HEK293 (cell line): ENCODE measurements around the gene LAMTOR3.

ENCODE experiments used
- CTCF ChIA-PET: fragments of 350-600 bp; formaldehyde crosslinking; extraction: SDS; loops from one replicate; lab custom pipeline; 2021; ENCODE audit warnings: antibody characterized with exemption; lab: Yijun Ruan, JAX
- POLR2A ChIA-PET: fragments of 300-600 bp; formaldehyde crosslinking; extraction: SDS; loops from one replicate; lab custom pipeline; 2020; ENCODE audit warnings: antibody characterized with exemption, inconsistent platforms; lab: Yijun Ruan, JAX
- H3K27ac ChIP-seq: fragments of 200-500 bp; sonication (Bioruptor generic); 2 replicates; pipeline ENCODE4 v1.5.1; 2014; ENCODE audit warnings: low read depth, low read length, control low read depth, inconsistent platforms; ENCODE audit errors: extremely low read depth
- H3K36me3 ChIP-seq, 2 experiments: fragments of 200-500 bp in 1 of 2; sonication (Bioruptor generic) in 1 of 2; 1 replicate in 1 of 2; 2 replicates in 1 of 2; pipeline ENCODE4 v1.5.1; 2014 to 2017; ENCODE audit warnings: inconsistent platforms in 2 of 2, low read length in 2 of 2; ENCODE audit not compliant: control insufficient read depth in 2 of 2, insufficient read depth in 1 of 2
- H3K4me1 ChIP-seq: fragments of 200-500 bp; sonication (Bioruptor generic); 2 replicates; pipeline ENCODE4 v1.5.1; 2014; ENCODE audit warnings: mild to moderate bottlenecking, low read length, inconsistent platforms; ENCODE audit not compliant: control insufficient read depth, insufficient read depth
- H3K4me3 ChIP-seq: 2 replicates; pipeline ENCODE4 v1.5.1; 2011; ENCODE audit warnings: low read depth, mild to moderate bottlenecking, control low read depth, low read length, moderate library complexity
- H3K9me3 ChIP-seq: fragments of 200-500 bp; sonication (Bioruptor generic); 2 replicates; pipeline ENCODE4 v1.5.1; 2014; ENCODE audit warnings: low read depth, low read length, inconsistent platforms; ENCODE audit not compliant: control insufficient read depth, insufficient read depth
- FEZF1 ChIP-seq: fragments of 450-650 bp; formaldehyde crosslinking; IDR thresholded peaks from 2 replicates; pipeline ENCODE4 v1.5.1; 2016; ENCODE audit warnings: missing biosample characterization, missing genetic modification characterization
- GLIS1 ChIP-seq: fragments of 450-650 bp; formaldehyde crosslinking; IDR thresholded peaks from 2 replicates; pipeline ENCODE4 v1.5.1; 2016; ENCODE audit warnings: missing biosample characterization, missing genetic modification characterization
- HOXC10 ChIP-seq: sonication (generic); formaldehyde crosslinking; IDR thresholded peaks from 2 replicates; pipeline ENCODE4 v1.8.1; 2023; ENCODE audit warnings: mild to moderate bottlenecking, missing genetic modification reagents
- IKZF3 ChIP-seq: fragments of 450-650 bp; IDR thresholded peaks from 2 replicates; pipeline ENCODE4 v1.5.0; 2018; ENCODE audit warnings: missing biosample characterization, mild to moderate bottlenecking, missing genetic modification characterization, moderate library complexity
- PRDM1 ChIP-seq: fragments of 450-650 bp; formaldehyde crosslinking; IDR thresholded peaks from 2 replicates; pipeline ENCODE4; 2016; ENCODE audit warnings: missing biosample characterization, missing genetic modification characterization
- REPIN1 ChIP-seq: fragments of 450-650 bp; formaldehyde crosslinking; IDR thresholded peaks from 2 replicates; pipeline ENCODE4 v1.5.1; 2017; ENCODE audit warnings: missing biosample characterization, missing genetic modification characterization, low read depth
- SCRT2 ChIP-seq: fragments of 450-650 bp; formaldehyde crosslinking; IDR thresholded peaks from 2 replicates; pipeline ENCODE4 v1.5.1; 2016; ENCODE audit warnings: missing biosample characterization, missing genetic modification characterization
- SETDB1 ChIP-seq: IDR thresholded peaks from one replicate; pipeline ENCODE4 v1.6.1; 2017; ENCODE audit warnings: mild to moderate bottlenecking, low read length, moderate library complexity, mixed read lengths; ENCODE audit not compliant: insufficient read length
- TRIM28 ChIP-seq: IDR thresholded peaks from 2 replicates; pipeline ENCODE4 v1.6.1; 2011; ENCODE audit warnings: low read length, control low read depth, borderline replicate concordance
- ZBTB48 ChIP-seq: fragments of 450-650 bp; formaldehyde crosslinking; IDR thresholded peaks from 2 replicates; pipeline ENCODE4 v1.5.1; 2016; ENCODE audit warnings: missing biosample characterization, missing genetic modification characterization
- ZFP37 ChIP-seq: fragments of 450-650 bp; formaldehyde crosslinking; IDR thresholded peaks from 2 replicates; pipeline ENCODE4 v1.5.1; 2016; ENCODE audit warnings: missing biosample characterization, missing genetic modification characterization
- ZNF155 ChIP-seq: fragments of 450-650 bp; formaldehyde crosslinking; IDR thresholded peaks from 2 replicates; pipeline ENCODE4 v1.5.1; 2016; ENCODE audit warnings: missing biosample characterization, missing genetic modification characterization
- ZNF211 ChIP-seq: fragments of 450-650 bp; formaldehyde crosslinking; IDR thresholded peaks from 2 replicates; pipeline ENCODE4 v1.5.1; 2016; ENCODE audit warnings: low read depth, missing biosample characterization, missing genetic modification characterization
- ZNF221 ChIP-seq: fragments of 450-650 bp; formaldehyde crosslinking; IDR thresholded peaks from 2 replicates; pipeline ENCODE4 v1.5.1; 2017; ENCODE audit warnings: missing biosample characterization, missing genetic modification characterization, borderline replicate concordance
- ZNF24 ChIP-seq: fragments of 450-650 bp; formaldehyde crosslinking; IDR thresholded peaks from 2 replicates; pipeline ENCODE4 v1.5.1; 2016; ENCODE audit warnings: missing biosample characterization, missing genetic modification characterization
- ZNF350 ChIP-seq: fragments of 450-650 bp; formaldehyde crosslinking; IDR thresholded peaks from 2 replicates; pipeline ENCODE4 v1.5.0; 2017; ENCODE audit warnings: missing biosample characterization, mild to moderate bottlenecking, missing genetic modification characterization
- ZNF394 ChIP-seq: fragments of 450-650 bp; formaldehyde crosslinking; IDR thresholded peaks from 2 replicates; pipeline ENCODE4 v1.5.1; 2016; ENCODE audit warnings: missing biosample characterization, missing genetic modification characterization, mild to moderate bottlenecking, moderate library complexity, borderline replicate concordance
- ZNF416 ChIP-seq: fragments of 450-650 bp; formaldehyde crosslinking; IDR thresholded peaks from 2 replicates; pipeline ENCODE4 v1.5.1; 2016; ENCODE audit warnings: missing biosample characterization, missing genetic modification characterization
- ZNF426 ChIP-seq: fragments of 450-650 bp; formaldehyde crosslinking; IDR thresholded peaks from 2 replicates; pipeline ENCODE4 v1.5.1; 2017; ENCODE audit warnings: missing biosample characterization, missing genetic modification characterization, mild to moderate bottlenecking, inconsistent platforms, moderate library complexity
- ZNF555 ChIP-seq: fragments of 450-650 bp; formaldehyde crosslinking; conservative IDR thresholded peaks from 2 replicates; pipeline ENCODE4 v1.5.1; 2017; ENCODE audit warnings: missing biosample characterization, mild to moderate bottlenecking, missing genetic modification characterization, inconsistent platforms
- ZNF580 ChIP-seq: fragments of 450-650 bp; formaldehyde crosslinking; IDR thresholded peaks from 2 replicates; pipeline ENCODE4 v1.5.1; 2016; ENCODE audit warnings: missing biosample characterization, missing genetic modification characterization
- ZNF585B ChIP-seq: fragments of 450-650 bp; formaldehyde crosslinking; IDR thresholded peaks from 2 replicates; pipeline ENCODE4 v1.5.1; 2016; ENCODE audit warnings: missing biosample characterization, missing genetic modification characterization
- ZNF610 ChIP-seq: fragments of 450-650 bp; formaldehyde crosslinking; IDR thresholded peaks from 2 replicates; pipeline ENCODE4 v1.5.1; 2016; ENCODE audit warnings: missing biosample characterization, missing genetic modification characterization, borderline replicate concordance
- ZNF777 ChIP-seq: fragments of 450-650 bp; formaldehyde crosslinking; IDR thresholded peaks from 2 replicates; pipeline ENCODE4 v1.5.1; 2017; ENCODE audit warnings: missing biosample characterization, missing genetic modification characterization, borderline replicate concordance
- ZSCAN30 ChIP-seq: fragments of 450-650 bp; IDR thresholded peaks from 2 replicates; pipeline ENCODE4 v1.5.1; 2018; ENCODE audit warnings: missing biosample characterization, mild to moderate bottlenecking, missing genetic modification characterization, moderate library complexity
- TF ChIP-seq, protein P1 (sequence below): IDR thresholded peaks from 2 replicates; pipeline ENCODE4 v1.6.1; 2011; ENCODE audit warnings: mild to moderate bottlenecking, low read depth, low read length, borderline replicate concordance
- TF ChIP-seq, protein P2 (sequence below): fragments of 450-650 bp; formaldehyde crosslinking; IDR thresholded peaks from 2 replicates; pipeline ENCODE4 v1.5.1; 2016; ENCODE audit warnings: missing biosample characterization, missing genetic modification characterization
- TF ChIP-seq, protein P3 (sequence below): fragments of 450-650 bp; formaldehyde crosslinking; IDR thresholded peaks from 2 replicates; pipeline ENCODE4 v1.5.1; 2016; ENCODE audit warnings: missing biosample characterization, missing genetic modification characterization
- TF ChIP-seq, protein P4 (sequence below): fragments of 450-650 bp; formaldehyde crosslinking; IDR thresholded peaks from 2 replicates; pipeline ENCODE4 v1.5.1; 2016; ENCODE audit warnings: missing biosample characterization, missing genetic modification characterization

Gene LAMTOR3

DNA sequence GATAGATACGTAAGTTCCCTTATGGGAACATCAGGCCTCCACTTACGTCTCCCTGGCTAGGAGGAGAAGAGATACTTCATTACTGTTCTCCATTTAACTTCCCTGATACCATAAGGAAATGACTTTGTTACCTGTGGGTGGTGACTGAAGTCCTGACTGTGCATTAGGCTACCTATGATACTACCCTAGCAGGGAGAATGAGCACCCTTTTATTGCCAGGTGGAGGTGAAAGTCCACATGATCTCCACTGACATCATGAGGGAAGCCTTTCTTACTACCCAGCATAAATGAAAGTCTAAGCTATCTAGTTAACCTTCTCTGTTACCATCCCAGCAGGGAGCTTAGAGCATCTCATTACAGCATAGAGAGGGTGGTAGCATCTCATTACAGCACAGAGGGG, 24.4 kb upstream of the LAMTOR3 start:
- Histone ChIP-seq H3K36me3 (peaks cover 0 to 45% of the 10 kb centered on the region in 2 experiments; a peak in 1 of 3 replicates), H3K4me1 (no peaks in the 10 kb centered on the region), H3K9me3 (no peaks in the 10 kb centered on the region), H3K4me3 (no peak overlapping the region), H3K27ac (no peak overlapping the region)
- TF ChIP-seq ZFP37 (tag by site-specific recombination) (no peak), ZSCAN30 (tag by site-specific recombination) (no peak), ZNF211 (tag by site-specific recombination) (no peak), TRIM28 (no peak), ZNF221 (no peak), ZNF610 (tag by site-specific recombination) (no peak), REPIN1 (tag by site-specific recombination) (no peak), ZNF777 (no peak), ZNF350 (tag by site-specific recombination) (no peak), PRDM1 (no peak), ZNF394 (tag by site-specific recombination) (no peak), ZNF580 (tag by site-specific recombination) (no peak)
- TF ChIP-seq, protein P1, sequence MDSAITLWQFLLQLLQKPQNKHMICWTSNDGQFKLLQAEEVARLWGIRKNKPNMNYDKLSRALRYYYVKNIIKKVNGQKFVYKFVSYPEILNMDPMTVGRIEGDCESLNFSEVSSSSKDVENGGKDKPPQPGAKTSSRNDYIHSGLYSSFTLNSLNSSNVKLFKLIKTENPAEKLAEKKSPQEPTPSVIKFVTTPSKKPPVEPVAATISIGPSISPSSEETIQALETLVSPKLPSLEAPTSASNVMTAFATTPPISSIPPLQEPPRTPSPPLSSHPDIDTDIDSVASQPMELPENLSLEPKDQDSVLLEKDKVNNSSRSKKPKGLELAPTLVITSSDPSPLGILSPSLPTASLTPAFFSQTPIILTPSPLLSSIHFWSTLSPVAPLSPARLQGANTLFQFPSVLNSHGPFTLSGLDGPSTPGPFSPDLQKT: no peak
- TF ChIP-seq, protein P2, sequence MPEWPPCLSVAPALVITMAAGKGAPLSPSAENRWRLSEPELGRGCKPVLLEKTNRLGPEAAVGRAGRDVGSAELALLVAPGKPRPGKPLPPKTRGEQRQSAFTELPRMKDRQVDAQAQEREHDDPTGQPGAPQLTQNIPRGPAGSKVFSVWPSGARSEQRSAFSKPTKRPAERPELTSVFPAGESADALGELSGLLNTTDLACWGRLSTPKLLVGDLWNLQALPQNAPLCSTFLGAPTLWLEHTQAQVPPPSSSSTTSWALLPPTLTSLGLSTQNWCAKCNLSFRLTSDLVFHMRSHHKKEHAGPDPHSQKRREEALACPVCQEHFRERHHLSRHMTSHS (tag by site-specific recombination): no peak
- TF ChIP-seq, protein P3, sequence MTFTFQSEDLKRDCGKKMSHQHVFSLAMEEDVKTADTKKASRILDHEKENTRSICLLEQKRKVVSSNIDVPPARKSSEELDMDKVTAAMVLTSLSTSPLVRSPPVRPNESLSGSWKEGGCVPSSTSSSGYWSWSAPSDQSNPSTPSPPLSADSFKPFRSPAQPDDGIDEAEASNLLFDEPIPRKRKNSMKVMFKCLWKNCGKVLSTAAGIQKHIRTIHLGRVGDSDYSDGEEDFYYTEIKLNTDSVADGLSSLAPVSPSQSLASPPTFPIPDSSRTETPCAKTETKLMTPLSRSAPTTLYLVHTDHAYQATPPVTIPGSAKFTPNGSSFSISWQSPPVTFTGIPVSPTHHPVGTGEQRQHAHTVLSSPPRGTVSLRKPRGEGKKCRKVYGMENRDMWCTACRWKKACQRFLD (tag by site-specific recombination): no peak
- ChIA-PET CTCF (no interaction called here), POLR2A (no interaction called here)

DNA sequence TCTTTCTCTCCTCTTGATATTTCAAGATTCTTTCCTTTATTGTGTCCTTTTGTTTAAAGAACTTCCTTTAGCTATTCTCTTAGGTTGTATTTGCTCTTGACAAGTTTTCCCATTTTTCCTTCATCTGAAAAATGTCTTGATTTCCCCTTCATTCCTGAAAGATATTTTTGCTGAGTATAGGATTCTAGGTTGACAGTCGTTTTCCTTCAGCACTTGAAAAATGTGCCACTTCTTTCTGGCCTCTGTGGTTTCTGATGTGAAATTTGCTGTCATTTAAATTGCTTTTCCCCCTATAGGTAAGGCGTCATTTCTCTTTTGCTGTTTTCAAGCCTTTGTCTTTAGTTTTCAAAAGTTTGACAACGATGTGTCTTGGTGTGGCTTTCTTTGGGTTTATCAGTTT, 23.3 kb upstream of the LAMTOR3 start:
- Histone ChIP-seq H3K4me3 (no peak overlapping the region), H3K4me1 (no peaks in the 10 kb centered on the region), H3K27ac (no peak overlapping the region), H3K36me3 (peaks cover 0 to 41% of the 10 kb centered on the region in 2 experiments; a peak in 1 of 3 replicates), H3K9me3 (no peaks in the 10 kb centered on the region)
- TF ChIP-seq FEZF1 (tag by site-specific recombination): no peak
- peak; percentile 70 for TF ChIP-seq SETDB1
- no peak for TF ChIP-seq ZNF416 (tag by site-specific recombination)
- no peak for TF ChIP-seq ZNF24 (tag by site-specific recombination)
- ChIA-PET POLR2A (no interaction called here), CTCF (no interaction called here)

DNA sequence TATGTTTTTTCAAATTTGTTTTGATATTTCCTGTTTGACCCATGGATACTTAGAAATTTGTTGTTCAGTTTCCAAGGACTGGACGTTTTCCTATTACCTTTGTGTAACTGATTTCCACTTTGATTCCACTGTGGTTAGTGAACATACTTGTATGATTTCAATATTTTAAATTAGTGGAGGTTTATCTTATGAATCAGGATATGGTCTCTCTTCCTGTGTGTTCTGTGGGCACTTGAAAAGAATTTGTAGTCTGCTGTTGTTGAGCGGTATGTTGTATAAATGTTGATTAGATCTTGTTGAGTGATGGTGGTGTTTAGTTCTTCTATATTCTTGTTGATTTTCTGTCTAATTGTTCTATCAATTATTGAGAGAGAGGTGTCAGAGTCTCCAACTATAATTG, 21.2 kb upstream of the LAMTOR3 start:
- peaks cover 0 to 31% of the 10 kb centered on the region in 2 experiments; a peak in 1 of 3 replicates for H3K36me3 ChIP-seq
- ChIA-PET POLR2A (no interaction called here), CTCF (no interaction called here)
- H3K9me3 ChIP-seq: no peaks in the 10 kb centered on the region
- no peaks in the 10 kb centered on the region for H3K4me1 ChIP-seq
- no peak overlapping the region for H3K4me3 ChIP-seq
- H3K27ac ChIP-seq: no peak overlapping the region
- TF ChIP-seq, protein P4, sequence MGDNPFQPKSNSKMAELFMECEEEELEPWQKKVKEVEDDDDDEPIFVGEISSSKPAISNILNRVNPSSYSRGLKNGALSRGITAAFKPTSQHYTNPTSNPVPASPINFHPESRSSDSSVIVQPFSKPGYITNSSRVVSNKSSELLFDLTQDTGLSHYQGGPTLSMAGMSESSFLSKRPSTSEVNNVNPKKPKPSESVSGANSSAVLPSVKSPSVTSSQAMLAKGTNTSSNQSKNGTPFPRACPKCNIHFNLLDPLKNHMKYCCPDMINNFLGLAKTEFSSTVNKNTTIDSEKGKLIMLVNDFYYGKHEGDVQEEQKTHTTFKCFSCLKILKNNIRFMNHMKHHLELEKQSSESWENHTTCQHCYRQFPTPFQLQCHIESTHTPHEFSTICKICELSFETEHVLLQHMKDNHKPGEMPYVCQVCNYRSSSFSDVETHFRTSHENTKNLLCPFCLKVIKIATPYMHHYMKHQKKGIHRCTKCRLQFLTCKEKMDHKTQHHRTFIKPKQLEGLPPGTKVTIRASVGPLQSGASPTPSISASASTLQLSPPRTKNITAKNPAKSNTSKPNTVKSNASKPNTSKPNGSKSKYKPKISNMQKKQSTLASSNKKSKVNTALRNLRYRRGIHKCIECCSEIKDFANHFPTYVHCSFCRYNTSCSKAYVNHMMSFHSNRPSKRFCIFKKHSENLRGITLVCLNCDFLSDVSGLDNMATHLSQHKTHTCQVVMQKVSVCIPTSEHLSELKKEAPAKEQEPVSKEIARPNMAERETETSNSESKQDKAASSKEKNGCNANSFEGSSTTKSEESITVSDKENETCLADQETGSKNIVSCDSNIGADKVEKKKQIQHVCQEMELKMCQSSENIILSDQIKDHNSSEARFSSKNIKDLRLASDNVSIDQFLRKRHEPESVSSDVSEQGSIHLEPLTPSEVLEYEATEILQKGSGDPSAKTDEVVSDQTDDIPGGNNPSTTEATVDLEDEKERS (tag by site-specific recombination): no peak
- TF ChIP-seq ZNF426 (tag by site-specific recombination): no peak
- TF ChIP-seq ZNF555: no peak
- TF ChIP-seq HOXC10: no peak
- no peak for TF ChIP-seq ZBTB48
- no peak for TF ChIP-seq ZNF155 (tag by site-specific recombination)
- TF ChIP-seq IKZF3 (tag by site-specific recombination): no peak
- no peak for TF ChIP-seq ZSCAN30 (tag by site-specific recombination)
- no peak for TF ChIP-seq SCRT2 (tag by site-specific recombination)
- TF ChIP-seq GLIS1: no peak
- TF ChIP-seq ZNF585B: no peak
